Measurements from ENCODE around the gene NAALADL2.

Gene NAALADL2

DNA sequence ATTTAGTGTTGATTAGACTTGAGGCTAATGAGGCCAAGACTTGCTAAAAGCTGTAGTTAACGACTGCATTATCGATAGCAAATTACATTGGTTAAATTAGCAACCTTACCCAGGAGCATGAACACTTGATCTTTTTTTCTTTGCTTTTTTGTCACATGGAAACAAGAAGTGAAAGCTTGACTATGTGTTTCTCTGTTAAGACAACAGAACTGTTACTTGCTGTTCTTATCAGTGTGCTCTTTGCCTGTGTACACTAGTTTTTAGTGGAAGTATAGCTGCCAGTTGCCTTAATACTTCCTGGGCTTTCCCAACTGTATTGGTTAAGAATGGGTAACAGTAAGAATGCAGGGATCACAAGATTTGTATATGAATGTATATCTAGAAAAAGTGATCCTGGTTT lies 625.5 kb downstream of the NAALADL2 start:
- TF ChIP-seq, protein P1, sequence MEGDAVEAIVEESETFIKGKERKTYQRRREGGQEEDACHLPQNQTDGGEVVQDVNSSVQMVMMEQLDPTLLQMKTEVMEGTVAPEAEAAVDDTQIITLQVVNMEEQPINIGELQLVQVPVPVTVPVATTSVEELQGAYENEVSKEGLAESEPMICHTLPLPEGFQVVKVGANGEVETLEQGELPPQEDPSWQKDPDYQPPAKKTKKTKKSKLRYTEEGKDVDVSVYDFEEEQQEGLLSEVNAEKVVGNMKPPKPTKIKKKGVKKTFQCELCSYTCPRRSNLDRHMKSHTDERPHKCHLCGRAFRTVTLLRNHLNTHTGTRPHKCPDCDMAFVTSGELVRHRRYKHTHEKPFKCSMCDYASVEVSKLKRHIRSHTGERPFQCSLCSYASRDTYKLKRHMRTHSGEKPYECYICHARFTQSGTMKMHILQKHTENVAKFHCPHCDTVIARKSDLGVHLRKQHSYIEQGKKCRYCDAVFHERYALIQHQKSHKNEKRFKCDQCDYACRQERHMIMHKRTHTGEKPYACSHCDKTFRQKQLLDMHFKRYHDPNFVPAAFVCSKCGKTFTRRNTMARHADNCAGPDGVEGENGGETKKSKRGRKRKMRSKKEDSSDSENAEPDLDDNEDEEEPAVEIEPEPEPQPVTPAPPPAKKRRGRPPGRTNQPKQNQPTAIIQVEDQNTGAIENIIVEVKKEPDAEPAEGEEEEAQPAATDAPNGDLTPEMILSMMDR (IDR thresholded peaks at IDR 0.05; ENCODE audit: low read length, missing control alignments), result no peak
- no peak for DNase-seq (ENCODE audit: low read depth)

DNA sequence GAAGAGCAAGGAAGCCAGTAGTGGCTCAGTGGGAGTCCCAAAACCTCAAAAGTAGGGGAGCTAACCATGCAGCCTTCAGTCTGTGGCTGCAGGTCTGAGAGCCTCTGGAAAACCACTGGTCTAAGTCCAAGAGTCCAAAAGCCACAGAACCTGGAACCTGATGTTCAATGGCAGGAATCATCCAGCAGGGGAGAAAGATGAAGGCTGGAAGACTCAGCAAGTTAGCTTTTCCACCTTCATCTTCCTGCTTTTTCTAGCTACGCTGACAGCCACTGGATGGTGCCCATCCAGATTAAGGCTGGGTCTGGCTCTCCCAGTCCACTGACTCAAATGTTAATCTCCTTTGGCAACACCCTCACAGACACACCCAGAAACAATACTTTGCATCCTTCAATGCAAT lies 626.3 kb downstream of the NAALADL2 start:
- no peak overlapping the region for H3K4me3 ChIP-seq (replicated peaks; ENCODE audit: low read depth, low read length)
- DNase-seq (ENCODE audit: low read depth), result no peak
- TF ChIP-seq, protein P1 (IDR thresholded peaks at IDR 0.05; ENCODE audit: low read length, missing control alignments), result no peak

More for the DNA sequence above, 625.5 kb downstream of the NAALADL2 start:
- no peak overlapping the region for H3K4me3 ChIP-seq (replicated peaks; ENCODE audit: low read depth, low read length)

DNA sequence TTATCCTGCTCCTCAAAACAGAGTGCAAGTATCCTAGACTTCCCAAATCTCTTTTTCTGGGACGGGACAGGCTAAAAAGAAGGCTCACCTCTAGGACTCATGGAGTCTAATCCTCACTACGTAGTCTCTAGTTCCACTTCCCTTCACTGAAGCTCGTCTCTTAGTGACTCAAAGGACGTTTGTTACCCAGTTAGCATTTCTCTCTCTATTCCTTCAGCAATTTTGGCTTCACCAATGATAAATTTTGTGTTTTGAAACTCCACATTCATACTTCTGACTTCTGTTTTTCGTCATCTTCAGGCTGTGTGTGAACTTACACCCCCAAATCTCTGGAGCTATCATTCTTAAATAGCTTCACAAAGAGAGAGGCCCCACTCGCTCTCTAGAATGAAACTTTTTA lies 627.1 kb downstream of the NAALADL2 start:
- TF ChIP-seq, protein P1 (IDR thresholded peaks at IDR 0.05; ENCODE audit: low read length, missing control alignments), result no peak
- DNase-seq (ENCODE audit: low read depth), result no peak

DNA sequence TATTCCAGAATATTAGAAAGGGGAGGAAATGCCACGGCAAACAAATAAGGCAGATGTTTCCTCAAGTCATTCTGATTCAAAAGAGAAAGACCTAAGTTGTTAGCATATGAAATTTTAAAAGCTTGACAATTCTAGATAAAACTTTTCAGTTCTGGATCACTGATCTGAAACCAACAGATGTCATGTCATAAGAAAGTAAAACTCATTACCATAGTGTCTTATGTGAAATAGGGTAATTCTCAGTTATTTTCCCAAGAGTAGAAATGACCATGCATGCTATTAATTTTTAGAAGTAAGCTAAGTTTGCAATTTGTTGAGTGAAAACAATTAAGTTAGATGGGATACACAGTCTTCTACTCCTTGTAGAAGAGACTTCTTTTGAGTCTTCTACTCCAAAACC lies 630.3 kb downstream of the NAALADL2 start:
- no peak for DNase-seq (ENCODE audit: low read depth)
- no peak overlapping the region for H3K4me3 ChIP-seq (replicated peaks; ENCODE audit: low read depth, low read length)
- TF ChIP-seq, protein P1 (IDR thresholded peaks at IDR 0.05; ENCODE audit: low read length, missing control alignments), result no peak

More for the DNA sequence above, 627.1 kb downstream of the NAALADL2 start:
- H3K4me3 ChIP-seq (replicated peaks; ENCODE audit: low read depth, low read length), result no peak overlapping the region

DNA sequence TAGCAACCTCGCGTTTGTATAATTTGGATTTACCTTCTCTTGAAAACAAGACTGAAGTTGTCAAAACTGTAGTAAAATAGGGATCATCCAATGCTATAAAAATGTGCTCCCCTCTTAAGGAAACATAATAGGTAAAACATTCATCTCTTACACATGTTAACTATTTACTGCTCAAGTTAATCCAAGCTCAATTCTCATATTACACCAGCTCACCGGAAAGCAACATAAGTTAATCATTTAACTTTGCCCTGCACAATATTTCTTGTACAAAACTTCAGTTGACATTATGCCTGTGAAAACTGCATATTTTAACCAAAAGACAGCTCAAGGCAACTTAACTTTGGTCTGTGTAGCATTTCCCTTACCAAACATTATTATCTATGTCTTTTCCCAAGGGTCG lies 634.2 kb downstream of the NAALADL2 start:
- TF ChIP-seq, protein P1 (IDR thresholded peaks at IDR 0.05; ENCODE audit: low read length, missing control alignments), result no peak
- DNase-seq (ENCODE audit: low read depth), result no peak
- H3K4me3 ChIP-seq (replicated peaks; ENCODE audit: low read depth, low read length), result no peak overlapping the region

DNA sequence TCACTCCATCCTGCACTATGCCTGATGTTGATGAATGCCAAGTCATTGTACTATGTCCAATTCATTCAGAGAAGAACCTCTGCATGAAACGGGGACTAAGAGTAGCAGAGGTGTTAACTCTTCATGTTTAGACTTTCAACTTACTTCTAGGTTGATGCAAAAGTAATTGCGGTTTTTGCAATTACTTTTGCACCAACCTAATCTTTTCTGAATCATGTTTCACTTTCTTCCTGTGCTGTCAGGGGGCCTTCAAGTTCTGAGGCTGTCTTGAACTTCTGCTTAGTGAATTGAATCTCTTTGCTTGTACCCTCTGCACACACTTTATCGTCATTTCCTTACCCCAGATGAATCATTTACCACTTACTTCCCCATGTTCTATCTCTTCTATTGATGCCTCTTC lies 636.2 kb downstream of the NAALADL2 start:
- TF ChIP-seq, protein P1 (IDR thresholded peaks at IDR 0.05; ENCODE audit: low read length, missing control alignments), result no peak
- no peak overlapping the region for H3K4me3 ChIP-seq (replicated peaks; ENCODE audit: low read depth, low read length)
- DNase-seq (ENCODE audit: low read depth), result no peak

DNA sequence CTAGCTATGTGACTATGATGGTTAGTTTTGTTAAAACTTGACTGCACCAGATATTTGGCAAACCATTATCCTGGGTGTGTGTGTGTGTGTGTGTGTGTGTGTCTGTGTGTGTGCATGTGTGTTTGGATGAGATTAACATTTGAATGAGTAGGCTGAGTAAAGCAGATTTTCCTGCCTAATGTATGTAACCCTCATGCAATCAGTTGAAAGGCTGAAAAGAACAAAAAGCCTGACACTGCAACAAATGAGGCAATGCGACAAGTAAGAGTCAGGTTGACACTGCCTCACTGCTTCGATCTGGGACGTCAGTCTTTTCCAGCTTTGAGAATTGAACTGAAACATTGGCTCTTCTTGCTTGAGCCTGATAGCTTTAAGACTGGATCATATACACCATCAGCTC lies 643.0 kb downstream of the NAALADL2 start:
- TF ChIP-seq, protein P1 (IDR thresholded peaks at IDR 0.05; ENCODE audit: low read length, missing control alignments), result no peak
- DNase-seq (ENCODE audit: low read depth), result no peak

More for the DNA sequence above, 643.0 kb downstream of the NAALADL2 start:
- no peak overlapping the region for H3K4me3 ChIP-seq (replicated peaks; ENCODE audit: low read depth, low read length)
